Neuronal stem cell (in vitro differentiated cells): Measurements from ENCODE around the gene GAS2L1.

Experiments used
- DNase-seq: peaks from one replicate; pipeline ENCODE4 v3.0.0-alpha.2; 2013; ENCODE audit warnings: low spot score
- H2AFZ ChIP-seq: one replicate; pipeline ENCODE4 v1.6.1; 2013; ENCODE audit warnings: mild to moderate bottlenecking, low read length, inconsistent platforms
- H2AK5ac ChIP-seq: 2 replicates; pipeline ENCODE4 v1.6.1; 2013; ENCODE audit warnings: low read depth, mild to moderate bottlenecking, inconsistent platforms, low read length, moderate library complexity, mixed read lengths
- H2BK120ac ChIP-seq: 2 replicates; pipeline ENCODE4 v1.6.1; 2013; ENCODE audit warnings: low read depth, mild to moderate bottlenecking, inconsistent platforms, low read length, moderate library complexity, mixed read lengths
- H2BK12ac ChIP-seq: one replicate; pipeline ENCODE4 v1.6.1; 2013; ENCODE audit warnings: low read length, inconsistent platforms
- H2BK15ac ChIP-seq: 2 replicates; pipeline ENCODE4 v1.6.1; 2013; ENCODE audit warnings: mild to moderate bottlenecking, low read length, inconsistent platforms, mixed read lengths
- H2BK5ac ChIP-seq: one replicate; pipeline ENCODE4 v1.6.1; 2013; ENCODE audit warnings: inconsistent platforms, mild to moderate bottlenecking, low read length, moderate library complexity
- H3K14ac ChIP-seq: one replicate; pipeline ENCODE4 v1.6.1; 2013; ENCODE audit warnings: low read length, inconsistent platforms
- H3K18ac ChIP-seq: 2 replicates; pipeline ENCODE4 v1.6.1; 2013; ENCODE audit warnings: low read length, inconsistent platforms
- H3K23ac ChIP-seq: 2 replicates; pipeline ENCODE4 v1.6.1; 2013; ENCODE audit warnings: low read depth, mild to moderate bottlenecking, mixed read lengths, low read length, inconsistent platforms; ENCODE audit not compliant: poor library complexity
- H3K27ac ChIP-seq: replicated peaks from 3 replicates; pipeline ENCODE4 v1.5.1; 2013; ENCODE audit warnings: low read length, inconsistent platforms
- H3K27me3 ChIP-seq, 3 experiments: 2 replicates each; pipeline ENCODE4 v1.6.1; 2013; ENCODE audit warnings: low read length in 3 of 3, mild to moderate bottlenecking in 2 of 3, inconsistent platforms in 1 of 3, low read depth in 1 of 3, mixed read lengths in 1 of 3, moderate library complexity in 1 of 3; ENCODE audit not compliant: control insufficient read depth in 3 of 3, insufficient read depth in 3 of 3
- H3K36me3 ChIP-seq, 2 donors: replicated peaks in 1 of 2; 2 replicates each; pipeline ENCODE4 v1.6.1; 2013; ENCODE audit warnings: low read length in 2 of 2; ENCODE audit not compliant: control insufficient read depth in 2 of 2, insufficient read depth in 2 of 2
- H3K4ac ChIP-seq: 2 replicates; pipeline ENCODE4 v1.6.1; 2013; ENCODE audit warnings: inconsistent platforms, mild to moderate bottlenecking, low read length, moderate library complexity
- H3K4me1 ChIP-seq, 2 donors: 1 replicate in 1 of 2; 2 replicates in 1 of 2; pipeline ENCODE4 v1.6.1; 2013; ENCODE audit warnings: low read length in 2 of 2, low read depth in 1 of 2; ENCODE audit not compliant: control insufficient read depth in 2 of 2, insufficient read depth in 1 of 2
- H3K4me2 ChIP-seq: one replicate; pipeline ENCODE4 v1.6.1; 2013; ENCODE audit warnings: mild to moderate bottlenecking, low read length, inconsistent platforms; ENCODE audit not compliant: insufficient read depth, poor library complexity, severe bottlenecking
- H3K4me3 ChIP-seq, 2 donors: 2 replicates each; pipeline ENCODE4 v1.5.1; 2013; ENCODE audit warnings: low read length in 2 of 2, mild to moderate bottlenecking in 2 of 2, inconsistent platforms in 1 of 2, moderate library complexity in 1 of 2
- H3K79me1 ChIP-seq: one replicate; pipeline ENCODE4 v1.6.1; 2013; ENCODE audit warnings: low read depth, mild to moderate bottlenecking, inconsistent platforms, low read length, moderate library complexity
- H3K9ac ChIP-seq: one replicate; pipeline ENCODE4 v1.6.1; 2013; ENCODE audit warnings: mild to moderate bottlenecking, low read depth, low read length, inconsistent platforms; ENCODE audit not compliant: poor library complexity
- H3K9me3 ChIP-seq, 2 donors: replicated peaks in 1 of 2; 2 replicates each; pipeline versions ENCODE3 to v1.6.1; 2013; ENCODE audit warnings: low read length in 2 of 2, mild to moderate bottlenecking in 2 of 2, inconsistent platforms in 1 of 2, low read depth in 1 of 2, mixed read lengths in 1 of 2, moderate library complexity in 1 of 2; ENCODE audit not compliant: control insufficient read depth in 2 of 2, insufficient read depth in 1 of 2
- H4K8ac ChIP-seq: one replicate; pipeline ENCODE4 v1.6.1; 2013; ENCODE audit warnings: low read depth, mild to moderate bottlenecking, inconsistent platforms, low read length, moderate library complexity
- H4K91ac ChIP-seq: one replicate; pipeline ENCODE4 v1.6.1; 2013; ENCODE audit warnings: low read length, low read depth, mild to moderate bottlenecking, inconsistent platforms; ENCODE audit not compliant: poor library complexity
- whole genome bisulfite sequencing, 2 donors: extraction: QIAGEN DNeasy Blood & Tissue Kit; methylation state at CpG; one replicate each; pipeline ENCODE4 v1.1.7; 2013; ENCODE audit warnings: missing lambda C conversion rate in 2 of 2, mixed read lengths in 1 of 2; ENCODE audit not compliant: insufficient read length in 2 of 2, insufficient replicate concordance in 1 of 2; ENCODE audit errors: extremely low coverage in 2 of 2; 5-methylcytosine and 5-hydroxymethylcytosine counted together

Gene GAS2L1

DNA sequence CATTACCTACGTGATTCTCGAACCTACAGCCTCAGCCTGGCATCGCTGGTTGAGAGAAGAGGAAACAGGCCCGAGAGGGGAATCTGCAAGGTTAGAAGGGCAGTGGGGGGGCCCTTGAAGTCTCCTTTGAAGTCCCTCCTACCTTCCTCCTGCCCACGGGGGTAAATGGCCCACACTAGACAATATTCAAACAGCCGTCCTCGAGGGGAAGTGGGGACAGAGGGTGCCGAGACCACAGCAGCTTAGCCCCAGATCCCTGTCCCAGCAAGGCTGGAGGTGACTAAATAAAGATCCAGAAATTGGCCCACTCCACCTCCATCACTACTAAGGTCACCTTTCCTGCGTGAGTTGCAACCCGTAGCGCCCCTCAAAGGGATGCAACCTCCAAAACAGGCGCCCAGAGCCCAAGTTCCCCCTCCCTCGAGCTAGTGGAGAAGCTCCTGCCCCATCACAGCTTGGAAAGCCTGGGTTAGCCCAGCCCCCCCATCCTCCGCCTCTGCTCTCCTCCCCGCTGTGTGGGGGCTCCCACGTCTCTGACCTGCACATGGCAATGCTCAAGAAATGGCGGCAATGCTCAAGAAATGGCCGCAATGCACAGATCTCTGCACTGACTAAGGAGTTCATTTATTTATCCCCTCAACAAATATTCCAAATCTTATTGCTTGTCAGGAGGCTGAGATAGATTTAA, 9.8 kb downstream of the GAS2L1 start:
- no peak overlapping the region for H3K14ac ChIP-seq
- H3K4me1 ChIP-seq, result peaks cover 5 to 9% of the 10 kb centered on the region in 2 donors
- no peak overlapping the region for H3K4me2 ChIP-seq
- peak overlapping the region; percentile 89 for H2AK5ac ChIP-seq
- peaks cover 32 to 42% (median 41%) of the 10 kb centered on the region in 3 experiments for H3K27me3 ChIP-seq
- H3K4me3 ChIP-seq, result no peak overlapping the region
- DNase-seq, result no peak
- H4K8ac ChIP-seq, result peak overlapping the region; percentile 43
- no peak overlapping the region for H2BK120ac ChIP-seq
- peak overlapping the region; percentile 57 for H3K18ac ChIP-seq
- no peaks in the 10 kb centered on the region for H3K79me1 ChIP-seq
- no peak overlapping the region for H3K4ac ChIP-seq
- WGBS, 2 donors, result no CpG with 5 or more reads among the region's 18 CpGs
- H3K9me3 ChIP-seq, result peaks cover 0 to 9% of the 10 kb centered on the region in 2 donors
- H3K9ac ChIP-seq, result no peak overlapping the region
- no peaks in the 10 kb centered on the region for H3K36me3 ChIP-seq
- H2BK5ac ChIP-seq, result no peak overlapping the region
- peak overlapping the region; percentile 94 for H2AFZ ChIP-seq
- peak overlapping the region; percentile 80 for H3K23ac ChIP-seq
- H2BK12ac ChIP-seq, result no peak overlapping the region
- no peak overlapping the region for H4K91ac ChIP-seq
- H2BK15ac ChIP-seq, result no peak overlapping the region
- no peak overlapping the region for H3K27ac ChIP-seq

GRCh38 chr22:29317827-29318454, 11.5 kb downstream of the GAS2L1 start:
- Histone ChIP-seq H3K36me3 (no peaks in the 10 kb centered on the region), H3K23ac (no peak overlapping the region), H2AK5ac (peak overlapping the region; percentile 23), H2BK5ac (no peak overlapping the region), H2AFZ (no peak overlapping the region), H3K27ac (no peak overlapping the region), H3K14ac (no peak overlapping the region), H3K9me3 (peaks cover 0 to 9% of the 10 kb centered on the region in 2 donors), H3K4me1 (peaks cover 3% of the 10 kb centered on the region in 2 donors), H3K79me1 (no peaks in the 10 kb centered on the region), H3K4ac (no peak overlapping the region), H4K8ac (no peak overlapping the region), H3K9ac (no peak overlapping the region), H2BK15ac (no peak overlapping the region), H3K4me3 (no peak overlapping the region), H3K27me3 (peaks cover 32 to 39% (median 38%) of the 10 kb centered on the region in 3 experiments), H3K4me2 (no peak overlapping the region), H2BK120ac (no peak overlapping the region), H3K18ac (no peak overlapping the region), H2BK12ac (no peak overlapping the region), H4K91ac (no peak overlapping the region)
- no peak for DNase-seq
- no CpG with 5 or more reads among the region's 18 CpGs for WGBS, 2 donors

DNA sequence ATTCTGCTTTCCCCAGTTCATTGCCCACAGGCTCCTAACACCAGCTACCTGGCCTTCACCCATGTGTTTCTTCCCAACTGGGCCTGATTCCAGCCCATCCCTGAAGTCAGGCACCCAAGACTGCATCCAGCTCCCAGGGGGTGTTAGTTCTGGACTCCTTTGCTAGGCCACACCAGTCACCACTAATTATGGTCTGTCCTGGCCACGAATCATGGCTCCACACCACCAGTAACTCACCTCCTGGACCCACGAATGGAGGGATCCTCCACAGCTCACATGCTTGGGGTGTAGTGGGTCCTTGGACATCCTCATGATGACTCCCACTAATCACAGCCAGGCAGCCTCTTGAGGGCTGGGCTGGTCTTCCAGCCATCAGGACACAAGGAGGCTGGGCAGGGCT, 12.6 kb downstream of the GAS2L1 start:
- Histone ChIP-seq H2AFZ (no peak overlapping the region), H4K91ac (no peak overlapping the region), H2BK5ac (no peak overlapping the region), H3K4me1 (peaks cover 1 to 3% of the 10 kb centered on the region in 2 donors), H3K14ac (no peak overlapping the region), H3K18ac (peak overlapping the region; percentile 80), H3K27ac (no peak overlapping the region), H3K4ac (no peak overlapping the region), H2BK12ac (no peak overlapping the region), H3K4me2 (no peak overlapping the region), H3K36me3 (no peaks in the 10 kb centered on the region), H3K23ac (no peak overlapping the region), H3K9me3 (peaks cover 0 to 5% of the 10 kb centered on the region in 2 donors), H2BK15ac (peak overlapping the region; percentile 79), H3K9ac (no peak overlapping the region), H3K79me1 (no peaks in the 10 kb centered on the region), H2AK5ac (no peak overlapping the region), H3K27me3 (peaks cover 23 to 28% (median 27%) of the 10 kb centered on the region in 3 experiments), H2BK120ac (no peak overlapping the region), H3K4me3 (no peak overlapping the region), H4K8ac (no peak overlapping the region)
- no peak for DNase-seq
- no CpG with 5 or more reads among the region's 2 CpGs for WGBS, 2 donors

GRCh38 chr22:29320546-29320945, 14.1 kb downstream of the GAS2L1 start:
- Histone ChIP-seq H2BK5ac (no peak overlapping the region), H3K9ac (no peak overlapping the region), H4K91ac (no peak overlapping the region), H3K27ac (no peak overlapping the region), H3K18ac (no peak overlapping the region), H3K14ac (no peak overlapping the region), H3K4me2 (no peak overlapping the region), H2BK120ac (no peak overlapping the region), H3K27me3 (peaks cover 8 to 13% (median 13%) of the 10 kb centered on the region in 3 experiments), H2AFZ (no peak overlapping the region), H3K4ac (no peak overlapping the region), H3K23ac (no peak overlapping the region), H3K36me3 (no peaks in the 10 kb centered on the region), H2BK15ac (no peak overlapping the region), H3K9me3 (peaks cover 0 to 5% of the 10 kb centered on the region in 2 donors), H3K4me3 (no peak overlapping the region), H2AK5ac (no peak overlapping the region), H3K4me1 (no peaks in the 10 kb centered on the region), H4K8ac (no peak overlapping the region), H2BK12ac (no peak overlapping the region), H3K79me1 (no peaks in the 10 kb centered on the region)
- DNase-seq, result no peak
- no CpG with 5 or more reads among the region's 1 CpG for WGBS, 2 donors
